GM12891 (cell line): Measurements from ENCODE around the gene USH2A.

Source experiments
- POLR2A ChIP-seq: IDR thresholded peaks from 2 replicates; pipeline ENCODE4 v1.6.1; 2011; ENCODE audit warnings: low read depth, low read length, control low read depth
- SPI1 ChIP-seq: IDR thresholded peaks from 2 replicates; pipeline ENCODE4 v1.6.1; 2011; ENCODE audit warnings: low read depth, low read length, control low read depth
- TAF1 ChIP-seq: IDR thresholded peaks from 2 replicates; pipeline ENCODE4 v1.6.1; 2011; ENCODE audit warnings: low read depth, low read length, control low read depth

- TF ChIP-seq SPI1: no peak
- no peak for TF ChIP-seq POLR2A
- TF ChIP-seq TAF1: no peak
These were observed 712.4 kb downstream of the USH2A start for GRCh38 chr1:215710899-215711225.
